CD4-positive, alpha-beta memory T cell (primary cell): ENCODE measurements around the gene MT2A. TPM values are rescaled to one million over a fixed set of nuclear protein-coding genes. Genes with fewer than 3 reads are reported as not detected.

Experiments used
- CTCF ChIA-PET: fragments of 350-600 bp; sonication (Branson Sonifier 250); formaldehyde crosslinking; loops from one replicate; lab custom pipeline; 2021; ENCODE audit warnings: inconsistent platforms; ENCODE audit not compliant: partially characterized antibody; lab: Charles Lee
- POLR2A ChIA-PET: fragments of 350-600 bp; sonication (Branson Sonifier 250); formaldehyde crosslinking; loops from one replicate; lab custom pipeline; 2021; ENCODE audit not compliant: partially characterized antibody; lab: Charles Lee
- DNase-seq, 5 donors: peaks; one replicate each; pipeline versions ENCODE4 v3.0.0 to v3.0.0-alpha.2; 2020 to 2022; ENCODE audit warnings: mixed read lengths in 1 of 5
- H3K27ac ChIP-seq: one replicate; pipeline ENCODE4 v1.7.0; 2013; ENCODE audit warnings: low read depth, low read length
- H3K27me3 ChIP-seq: 2 replicates; pipeline ENCODE4 v1.7.0; 2013; ENCODE audit warnings: mild to moderate bottlenecking, low read length, moderate library complexity; ENCODE audit not compliant: insufficient read depth
- H3K36me3 ChIP-seq: 2 replicates; pipeline ENCODE4 v1.7.0; 2013; ENCODE audit warnings: mild to moderate bottlenecking, low read length, moderate library complexity; ENCODE audit not compliant: insufficient read depth
- H3K4me1 ChIP-seq: 2 replicates; pipeline ENCODE4 v1.7.0; 2013; ENCODE audit warnings: mild to moderate bottlenecking, low read length, moderate library complexity; ENCODE audit not compliant: insufficient read depth
- H3K4me3 ChIP-seq, 2 donors: one replicate each; pipeline ENCODE4 v1.7.0; 2013; ENCODE audit warnings: low read length in 2 of 2, mild to moderate bottlenecking in 1 of 2
- H3K9me3 ChIP-seq, 2 donors: one replicate each; pipeline ENCODE4 v1.7.0; 2013; ENCODE audit warnings: low read length in 2 of 2, control low read depth in 1 of 2; ENCODE audit not compliant: control insufficient read depth in 1 of 2
- H3K27ac Mint-ChIP-seq, 7 donors: one replicate each; pipeline ENCODE4 v1.8.0; 2020 to 2021; ENCODE audit warnings: mixed read lengths in 7 of 7, mild to moderate bottlenecking in 6 of 7, inconsistent platforms in 3 of 7, moderate library complexity in 3 of 7
- H3K27me3 Mint-ChIP-seq, 2 donors: one replicate each; pipeline ENCODE4 v1.8.0; 2020 to 2021; ENCODE audit warnings: mixed read lengths in 2 of 2
- H3K36me3 Mint-ChIP-seq, 2 donors: one replicate each; pipeline ENCODE4 v1.8.0; 2020 to 2021; ENCODE audit warnings: mixed read lengths in 2 of 2, inconsistent platforms in 1 of 2, mild to moderate bottlenecking in 1 of 2
- H3K4me1 Mint-ChIP-seq, 4 donors: one replicate each; pipeline ENCODE4 v1.8.0; 2020 to 2021; ENCODE audit warnings: mixed read lengths in 4 of 4, mild to moderate bottlenecking in 1 of 4
- H3K4me3 Mint-ChIP-seq, 8 donors: one replicate each; pipeline ENCODE4 v1.8.0; 2020 to 2021; ENCODE audit warnings: mixed read lengths in 8 of 8, mild to moderate bottlenecking in 7 of 8, moderate library complexity in 6 of 8, inconsistent platforms in 3 of 8
- H3K9me3 Mint-ChIP-seq, 8 donors: one replicate each; pipeline ENCODE4 v1.8.0; 2020 to 2021; ENCODE audit warnings: mixed read lengths in 8 of 8, mild to moderate bottlenecking in 5 of 8, inconsistent platforms in 3 of 8, moderate library complexity in 1 of 8
- intact Hi-C: fragments of 100-400 bp; cut with micrococcal nuclease; formaldehyde crosslinking; loops from one replicate; pipeline ENCODE4 v1.15.1; 2023
- polyA plus RNA-seq, 2 donors: library from polyadenylated mRNA; unstranded; fragments of 300-500 nt; fragmentation: Illumina TruSeq; gene quantifications; one replicate each; pipeline ENCODE4 v1.2.3, GENCODE V29; 2021
- total RNA-seq, 2 experiments: library from RNA; stranded (reverse); gene quantifications; one replicate each; pipeline ENCODE4 v1.2.3, GENCODE V29; 2021

Gene MT2A
- total and polyA plus RNA-seq, 4 experiments from 2014 or later, result 15.8 to 226 (median 52.6) TPM

GRCh38 chr16:56643080-56643778, 34.8 kb downstream of the MT2A start:
- ChIA-PET POLR2A (interaction anchor here (0.6 to 3.5 kb wide), 13 partner anchors 14 to 58 kb away, joined by 3 to 21 read pairs (median 3); partner anchors contain the start of genes MT1E, MT1F, MT1X and MT2A), CTCF (interaction anchor here (0.7 to 5.1 kb wide), 20 partner anchors 10 to 129 kb away, joined by 3 to 48 read pairs (median 4); partner anchors contain the start of genes MT1E, MT1X and MT2A)
- Histone ChIP-seq H3K4me1 (peaks cover 16% of the 10 kb centered on the region), H3K27ac (no peak overlapping the region), H3K4me3 (peak overlapping the region in 1 of 2 donors; percentile 0), H3K36me3 (no peaks in the 10 kb centered on the region), H3K9me3 (no peaks in the 10 kb centered on the region), H3K27me3 (peaks cover 14% of the 10 kb centered on the region)
- Mint-ChIP-seq H3K4me3 (peak overlapping the region; percentile 75 to 84 (median 79)), H3K27ac (peak overlapping the region in 5 of 7 donors; percentile 63 to 77 (median 67)), H3K27me3 (peaks cover 12 to 23% of the 10 kb centered on the region in 2 donors), H3K4me1 (peaks cover 18 to 22% (median 19%) of the 10 kb centered on the region in 4 donors), H3K36me3 (no peaks in the 10 kb centered on the region), H3K9me3 (no peaks in the 10 kb centered on the region)
- DNase-seq, result peak; percentile 63 to 76 (median 71)
- intact Hi-C loops, result loop anchor here (1.0 to 2.0 kb wide), 5 partner anchors 14 to 66 kb away; partner anchors contain the start of genes MT1F, MT1X and MT2A

GRCh38 chr16:56643833-56644232, 35.4 kb downstream of the MT2A start:
- no peaks in the 10 kb centered on the region for H3K9me3 ChIP-seq
- ChIA-PET CTCF (interaction anchor here (0.7 to 5.1 kb wide), 19 partner anchors 9 to 130 kb away, joined by 3 to 48 read pairs (median 5); partner anchors contain the start of genes MT1E, MT1X and MT2A), POLR2A (interaction anchor here (0.5 to 3.5 kb wide), 13 partner anchors 9 to 58 kb away, joined by 3 to 21 read pairs (median 3); partner anchors contain the start of genes MT1E, MT1F, MT1X and MT2A)
- no peaks in the 10 kb centered on the region for H3K36me3 ChIP-seq
- H3K4me1 ChIP-seq, result peaks cover 16% of the 10 kb centered on the region
- Mint-ChIP-seq H3K27me3 (peaks cover 12 to 19% of the 10 kb centered on the region in 2 donors), H3K36me3 (no peaks in the 10 kb centered on the region), H3K4me1 (peaks cover 16 to 22% (median 18%) of the 10 kb centered on the region in 4 donors), H3K9me3 (no peaks in the 10 kb centered on the region), H3K27ac (peak overlapping the region in 5 of 7 donors; percentile 41 to 77 (median 63)), H3K4me3 (peak overlapping the region; percentile 75 to 84 (median 79))
- H3K27ac ChIP-seq, result no peak overlapping the region
- no peak for DNase-seq
- peaks cover 8% of the 10 kb centered on the region for H3K27me3 ChIP-seq
- H3K4me3 ChIP-seq, result peak overlapping the region in 1 of 2 donors; percentile 0
- intact Hi-C loops, result loop anchor here (1.0 to 2.0 kb wide), 5 partner anchors 13 to 67 kb away; partner anchors contain the start of genes MT1F, MT1X and MT2A

GRCh38 chr16:56645311-56645710, 36.9 kb downstream of the MT2A start:
- CTCF ChIA-PET, result interaction anchor here (5.1 kb wide), 1 partner anchor 57 kb away, joined by 48 read pairs; no protein-coding TSS in a partner anchor
- H3K9me3 ChIP-seq, result no peaks in the 10 kb centered on the region
- H3K4me1 ChIP-seq, result peaks cover 16% of the 10 kb centered on the region
- H3K27me3 Mint-ChIP-seq, result peaks cover 5 to 12% of the 10 kb centered on the region in 2 donors
- H3K27ac ChIP-seq, result no peak overlapping the region
- H3K36me3 Mint-ChIP-seq, result no peaks in the 10 kb centered on the region
- H3K9me3 Mint-ChIP-seq, result no peaks in the 10 kb centered on the region
- POLR2A ChIA-PET, result no interaction called here
- H3K4me3 Mint-ChIP-seq, result no peak overlapping the region
- DNase-seq, result no peak
- no peak overlapping the region for H3K4me3 ChIP-seq
- H3K36me3 ChIP-seq, result no peaks in the 10 kb centered on the region
- peaks cover 16 to 22% (median 18%) of the 10 kb centered on the region in 4 donors for H3K4me1 Mint-ChIP-seq
- H3K27ac Mint-ChIP-seq, result no peak overlapping the region
- H3K27me3 ChIP-seq, result no peaks in the 10 kb centered on the region
- intact Hi-C loops, result no loop called here

- POLR2A ChIA-PET, result no interaction called here
- Mint-ChIP-seq H3K4me3 (no peak overlapping the region), H3K27me3 (peaks cover 5 to 8% of the 10 kb centered on the region in 2 donors), H3K27ac (peak overlapping the region in 1 of 7 donors; percentile 16), H3K36me3 (no peaks in the 10 kb centered on the region), H3K4me1 (peaks cover 16 to 22% (median 18%) of the 10 kb centered on the region in 4 donors), H3K9me3 (no peaks in the 10 kb centered on the region)
- intact Hi-C loops, result no loop called here
- H3K27ac ChIP-seq, result no peak overlapping the region
- no peak for DNase-seq
- H3K36me3 ChIP-seq, result no peaks in the 10 kb centered on the region
- peaks cover 16% of the 10 kb centered on the region for H3K4me1 ChIP-seq
- H3K4me3 ChIP-seq, result no peak overlapping the region
- CTCF ChIA-PET, result no interaction called here
- no peaks in the 10 kb centered on the region for H3K9me3 ChIP-seq
- H3K27me3 ChIP-seq, result no peaks in the 10 kb centered on the region
Observed at GRCh38 chr16:56645838-56646237, 37.5 kb downstream of the MT2A start.

- no peaks in the 10 kb centered on the region for H3K36me3 ChIP-seq
- Mint-ChIP-seq H3K4me1 (peaks cover 12 to 16% (median 13%) of the 10 kb centered on the region in 4 donors), H3K9me3 (no peaks in the 10 kb centered on the region), H3K27me3 (peaks cover 8 to 11% of the 10 kb centered on the region in 2 donors), H3K27ac (no peak overlapping the region), H3K4me3 (no peak overlapping the region), H3K36me3 (no peaks in the 10 kb centered on the region)
- no peak overlapping the region for H3K27ac ChIP-seq
- ChIA-PET POLR2A (no interaction called here), CTCF (no interaction called here)
- H3K4me3 ChIP-seq, result no peak overlapping the region
- no peaks in the 10 kb centered on the region for H3K9me3 ChIP-seq
- no peak for DNase-seq
- peaks cover 14% of the 10 kb centered on the region for H3K4me1 ChIP-seq
- H3K27me3 ChIP-seq, result no peaks in the 10 kb centered on the region
- intact Hi-C loops, result no loop called here
Observed at GRCh38 chr16:56647641-56648431, 39.5 kb downstream of the MT2A start.

- Mint-ChIP-seq H3K36me3 (no peaks in the 10 kb centered on the region), H3K4me1 (peaks cover under 1 to 1% (median 1%) of the 10 kb centered on the region in 4 donors), H3K27ac (no peak overlapping the region), H3K4me3 (no peak overlapping the region), H3K9me3 (no peaks in the 10 kb centered on the region), H3K27me3 (peaks cover 9 to 15% of the 10 kb centered on the region in 2 donors)
- intact Hi-C loops, result no loop called here
- Histone ChIP-seq H3K9me3 (no peaks in the 10 kb centered on the region), H3K36me3 (no peaks in the 10 kb centered on the region), H3K4me1 (peaks cover 1% of the 10 kb centered on the region), H3K27ac (no peak overlapping the region), H3K4me3 (no peak overlapping the region), H3K27me3 (no peaks in the 10 kb centered on the region)
- DNase-seq, result no peak
- ChIA-PET CTCF (interaction anchor here (1.3 kb wide), 1 partner anchor 73 kb away, joined by 5 read pairs; no protein-coding TSS in a partner anchor), POLR2A (no interaction called here)
Observed at GRCh38 chr16:56649271-56649670, 40.9 kb downstream of the MT2A start.
